ENCODE data around the gene PHTF2. TPM values are rescaled to one million over a fixed set of nuclear protein-coding genes. Genes with fewer than 3 reads are reported as not detected.

PHTF2 gene
- polyA plus RNA-seq, 12 donors, result 14.1 to 27.8 (median 22.3) TPM; not detected in 1

- DNase-seq, result no peak
Measured at GRCh38 chr7:77923419-77923818, 124.8 kb downstream of the PHTF2 start.

GRCh38 chr7:77930496-77930895 lies 131.9 kb downstream of the PHTF2 start:
- no peak for DNase-seq

- no peak for DNase-seq
Measured at GRCh38 chr7:77931841-77932240, 133.3 kb downstream of the PHTF2 start.

GRCh38 chr7:77933394-77933793 lies 134.8 kb downstream of the PHTF2 start:
- no peak for DNase-seq

- DNase-seq, result no peak
Measured at GRCh38 chr7:77935652-77936348, 137.2 kb downstream of the PHTF2 start.

GRCh38 chr7:77940647-77941046 lies 142.1 kb downstream of the PHTF2 start:
- peak; percentile 32 for DNase-seq

GRCh38 chr7:77942431-77942830 lies 143.9 kb downstream of the PHTF2 start:
- no peak for DNase-seq

- no peak for DNase-seq
Measured at GRCh38 chr7:77944183-77945182, 145.9 kb downstream of the PHTF2 start.

GRCh38 chr7:77950548-77950947 lies 152.0 kb downstream of the PHTF2 start:
- DNase-seq, result no peak

GRCh38 chr7:77954773-77955555 lies 156.4 kb downstream of the PHTF2 start:
- DNase-seq, result no peak

GRCh38 chr7:77958436-77958835 lies 159.9 kb downstream of the PHTF2 start:
- no peak for DNase-seq

- no peak for DNase-seq
Measured at GRCh38 chr7:77959080-77959479, 160.5 kb downstream of the PHTF2 start.

GRCh38 chr7:77960336-77960735 lies 161.8 kb downstream of the PHTF2 start:
- no peak for DNase-seq

- no peak for DNase-seq
Measured at GRCh38 chr7:77967429-77967828, 168.9 kb downstream of the PHTF2 start.

GRCh38 chr7:77971726-77972125 lies 173.2 kb downstream of the PHTF2 start:
- DNase-seq, result peak; percentile 20

- no peak for DNase-seq
Measured at GRCh38 chr7:77975672-77976480, 177.3 kb downstream of the PHTF2 start.

GRCh38 chr7:77979219-77979618 lies 180.6 kb downstream of the PHTF2 start:
- DNase-seq, result no peak

- no peak for DNase-seq
Measured at GRCh38 chr7:77980087-77980713, 181.6 kb downstream of the PHTF2 start.

GRCh38 chr7:77982926-77983550 lies 184.5 kb downstream of the PHTF2 start:
- DNase-seq, result no peak

- DNase-seq, result no peak
Measured at GRCh38 chr7:77983973-77984372, 185.4 kb downstream of the PHTF2 start.

Data from muscle of arm (tissue), 12 donors.